Mesendoderm (in vitro differentiated cells): ENCODE data around the gene SLC44A4.

Experiments used
- DNase-seq: peaks from one replicate; pipeline ENCODE4 v3.0.0; 2013
- H2AK5ac ChIP-seq: 2 replicates; pipeline ENCODE4 v1.6.1; 2013; ENCODE audit warnings: low read length, inconsistent platforms
- H2BK120ac ChIP-seq: 2 replicates; pipeline ENCODE4 v1.6.1; 2013; ENCODE audit warnings: low read depth, mild to moderate bottlenecking, low read length, moderate library complexity, mixed read lengths
- H2BK15ac ChIP-seq: replicated peaks from 2 replicates; pipeline ENCODE4 v1.6.1; 2013; ENCODE audit warnings: low read depth, mild to moderate bottlenecking, moderate library complexity
- H2BK5ac ChIP-seq: 2 replicates; pipeline ENCODE4 v1.6.1; 2013; ENCODE audit warnings: low read length, inconsistent platforms
- H3K18ac ChIP-seq: 2 replicates; pipeline ENCODE4 v1.6.1; 2013; ENCODE audit warnings: mild to moderate bottlenecking, low read length, mixed read lengths
- H3K23ac ChIP-seq: one replicate; pipeline ENCODE4 v1.6.1; 2013; ENCODE audit warnings: low read length
- H3K27ac ChIP-seq: 2 replicates; pipeline ENCODE4 v1.5.1; 2013; ENCODE audit warnings: low read depth, mild to moderate bottlenecking, inconsistent platforms, low read length, moderate library complexity
- H3K27me3 ChIP-seq: 2 replicates; pipeline ENCODE4 v1.6.1; 2013; ENCODE audit warnings: low read length, control low read depth, mild to moderate bottlenecking, inconsistent platforms; ENCODE audit not compliant: insufficient read depth, poor library complexity
- H3K36me3 ChIP-seq: 2 replicates; pipeline ENCODE4 v1.6.1; 2013; ENCODE audit warnings: low read length, inconsistent platforms; ENCODE audit not compliant: control insufficient read depth, insufficient read depth
- H3K4ac ChIP-seq: one replicate; pipeline ENCODE4 v1.6.1; 2013; ENCODE audit warnings: low read depth, mild to moderate bottlenecking, low read length, moderate library complexity
- H3K4me1 ChIP-seq: 2 replicates; pipeline ENCODE4 v1.6.1; 2013; ENCODE audit warnings: low read depth, low read length, inconsistent platforms; ENCODE audit not compliant: control insufficient read depth
- H3K4me2 ChIP-seq: 2 replicates; pipeline ENCODE4 v1.6.1; 2013; ENCODE audit warnings: low read length
- H3K4me3 ChIP-seq: 2 replicates; pipeline ENCODE4 v1.5.1; 2013; ENCODE audit warnings: mild to moderate bottlenecking, low read length
- H3K56ac ChIP-seq: one replicate; pipeline ENCODE4 v1.6.1; 2013; ENCODE audit warnings: low read length
- H3K79me1 ChIP-seq: 2 replicates; pipeline ENCODE4 v1.6.1; 2013; ENCODE audit warnings: low read length, inconsistent platforms
- H3K79me2 ChIP-seq: 2 replicates; pipeline ENCODE4 v1.6.1; 2013; ENCODE audit warnings: mild to moderate bottlenecking, low read length; ENCODE audit not compliant: control insufficient read depth, insufficient read depth
- H3K9ac ChIP-seq: 2 replicates; pipeline ENCODE4 v1.6.1; 2013; ENCODE audit warnings: low read length, inconsistent platforms
- H4K5ac ChIP-seq: one replicate; pipeline ENCODE4 v1.6.1; 2013; ENCODE audit warnings: low read length
- H4K8ac ChIP-seq: one replicate; pipeline ENCODE4 v1.6.1; 2013; ENCODE audit warnings: low read depth, mild to moderate bottlenecking, control low read depth, low read length, moderate library complexity
- WGBS: extraction: QIAGEN DNeasy Blood & Tissue Kit; methylation state at CpG from one replicate; pipeline ENCODE4 v1.1.7; 2013; ENCODE audit warnings: low lambda C conversion rate, missing lambda C conversion rate; ENCODE audit not compliant: insufficient coverage; ENCODE audit errors: extremely low coverage; 5-methylcytosine and 5-hydroxymethylcytosine counted together

SLC44A4 gene

GRCh38 chr6:31920811-31921210, 42.0 kb upstream of the SLC44A4 start:
- Histone ChIP-seq H2BK15ac (no peak overlapping the region), H2BK5ac (no peak overlapping the region), H3K4ac (no peak overlapping the region), H3K27ac (no peak overlapping the region), H3K79me2 (no peaks in the 10 kb centered on the region), H3K23ac (no peak overlapping the region), H4K5ac (no peak overlapping the region), H3K56ac (no peak overlapping the region), H3K27me3 (no peaks in the 10 kb centered on the region), H3K4me3 (no peak overlapping the region), H3K4me2 (no peak overlapping the region), H4K8ac (no peak overlapping the region), H3K9ac (no peak overlapping the region), H2BK120ac (no peak overlapping the region), H3K79me1 (no peaks in the 10 kb centered on the region), H3K4me1 (no peaks in the 10 kb centered on the region), H3K36me3 (no peaks in the 10 kb centered on the region), H3K18ac (no peak overlapping the region), H2AK5ac (no peak overlapping the region)
- no peak for DNase-seq
- WGBS, result no CpG with 5 or more reads among the region's 2 CpGs

- no peak overlapping the region for H2BK15ac ChIP-seq
- no peaks in the 10 kb centered on the region for H3K79me1 ChIP-seq
- no peak for DNase-seq
- H3K79me2 ChIP-seq, result no peaks in the 10 kb centered on the region
- no CpG with 5 or more reads among the region's 6 CpGs for WGBS
- no peak overlapping the region for H3K9ac ChIP-seq
- no peak overlapping the region for H3K4ac ChIP-seq
- no peak overlapping the region for H2AK5ac ChIP-seq
- H4K8ac ChIP-seq, result no peak overlapping the region
- H3K27ac ChIP-seq, result no peak overlapping the region
- H2BK5ac ChIP-seq, result no peak overlapping the region
- no peaks in the 10 kb centered on the region for H3K36me3 ChIP-seq
- no peak overlapping the region for H3K23ac ChIP-seq
- no peak overlapping the region for H4K5ac ChIP-seq
- no peak overlapping the region for H3K4me3 ChIP-seq
- H3K4me2 ChIP-seq, result no peak overlapping the region
- H3K27me3 ChIP-seq, result no peaks in the 10 kb centered on the region
- no peak overlapping the region for H2BK120ac ChIP-seq
- no peaks in the 10 kb centered on the region for H3K4me1 ChIP-seq
- no peak overlapping the region for H3K18ac ChIP-seq
- H3K56ac ChIP-seq, result no peak overlapping the region
These were observed 41.0 kb upstream of the SLC44A4 start for GRCh38 chr6:31919624-31920303.

GRCh38 chr6:31918069-31918720, 39.4 kb upstream of the SLC44A4 start:
- no peaks in the 10 kb centered on the region for H3K27me3 ChIP-seq
- H3K4me2 ChIP-seq, result no peak overlapping the region
- H3K36me3 ChIP-seq, result no peaks in the 10 kb centered on the region
- no peak overlapping the region for H2BK120ac ChIP-seq
- no peak overlapping the region for H2BK15ac ChIP-seq
- no peak overlapping the region for H2BK5ac ChIP-seq
- H3K56ac ChIP-seq, result no peak overlapping the region
- DNase-seq, result no peak
- H3K4me1 ChIP-seq, result no peaks in the 10 kb centered on the region
- H3K79me1 ChIP-seq, result no peaks in the 10 kb centered on the region
- H3K4me3 ChIP-seq, result no peak overlapping the region
- no peak overlapping the region for H3K9ac ChIP-seq
- no peak overlapping the region for H4K5ac ChIP-seq
- H4K8ac ChIP-seq, result no peak overlapping the region
- H3K18ac ChIP-seq, result no peak overlapping the region
- H3K4ac ChIP-seq, result no peak overlapping the region
- WGBS, result no CpG with 5 or more reads among the region's 8 CpGs
- H3K23ac ChIP-seq, result no peak overlapping the region
- no peaks in the 10 kb centered on the region for H3K79me2 ChIP-seq
- H3K27ac ChIP-seq, result no peak overlapping the region
- H2AK5ac ChIP-seq, result no peak overlapping the region

- Histone ChIP-seq H4K8ac (no peak overlapping the region), H3K23ac (no peak overlapping the region), H3K9ac (no peak overlapping the region), H2BK120ac (no peak overlapping the region), H3K79me1 (no peaks in the 10 kb centered on the region), H3K4ac (no peak overlapping the region), H3K4me3 (no peak overlapping the region), H2BK15ac (no peak overlapping the region), H3K4me2 (no peak overlapping the region), H3K27ac (no peak overlapping the region), H2AK5ac (no peak overlapping the region), H3K36me3 (no peaks in the 10 kb centered on the region), H3K79me2 (no peaks in the 10 kb centered on the region), H3K56ac (no peak overlapping the region), H3K18ac (no peak overlapping the region), H2BK5ac (no peak overlapping the region), H3K4me1 (no peaks in the 10 kb centered on the region), H4K5ac (no peak overlapping the region), H3K27me3 (no peaks in the 10 kb centered on the region)
- no CpG with 5 or more reads among the region's 6 CpGs for WGBS
- DNase-seq, result no peak
These were observed 37.0 kb upstream of the SLC44A4 start for GRCh38 chr6:31915756-31916155.

- H3K18ac ChIP-seq, result no peak overlapping the region
- no peak overlapping the region for H3K23ac ChIP-seq
- no peak overlapping the region for H3K27ac ChIP-seq
- H3K27me3 ChIP-seq, result no peaks in the 10 kb centered on the region
- H3K79me1 ChIP-seq, result no peaks in the 10 kb centered on the region
- no peak overlapping the region for H3K4ac ChIP-seq
- no peaks in the 10 kb centered on the region for H3K79me2 ChIP-seq
- H3K4me2 ChIP-seq, result no peak overlapping the region
- H2AK5ac ChIP-seq, result no peak overlapping the region
- H2BK5ac ChIP-seq, result no peak overlapping the region
- no peaks in the 10 kb centered on the region for H3K36me3 ChIP-seq
- no peak for DNase-seq
- no peak overlapping the region for H3K56ac ChIP-seq
- H2BK120ac ChIP-seq, result no peak overlapping the region
- H4K5ac ChIP-seq, result no peak overlapping the region
- H4K8ac ChIP-seq, result no peak overlapping the region
- no peaks in the 10 kb centered on the region for H3K4me1 ChIP-seq
- H3K9ac ChIP-seq, result no peak overlapping the region
- no peak overlapping the region for H2BK15ac ChIP-seq
- no peak overlapping the region for H3K4me3 ChIP-seq
These were observed 36.6 kb upstream of the SLC44A4 start for GRCh38 chr6:31915351-31915750.
